Stimulated activated CD8-positive, alpha-beta memory T cell treated with anti-CD3 and anti-CD28 coated beads, Interleukin-7, amount 100 ng/mL, for 1 hour (primary cell): ENCODE measurements around the gene TUT1.

Experiments used
- DNase-seq, 2 donors: peaks; one replicate each; pipeline ENCODE4 v3.0.0-alpha.2; 2020; ENCODE audit warnings: low read depth in 2 of 2

TUT1 gene

DNA sequence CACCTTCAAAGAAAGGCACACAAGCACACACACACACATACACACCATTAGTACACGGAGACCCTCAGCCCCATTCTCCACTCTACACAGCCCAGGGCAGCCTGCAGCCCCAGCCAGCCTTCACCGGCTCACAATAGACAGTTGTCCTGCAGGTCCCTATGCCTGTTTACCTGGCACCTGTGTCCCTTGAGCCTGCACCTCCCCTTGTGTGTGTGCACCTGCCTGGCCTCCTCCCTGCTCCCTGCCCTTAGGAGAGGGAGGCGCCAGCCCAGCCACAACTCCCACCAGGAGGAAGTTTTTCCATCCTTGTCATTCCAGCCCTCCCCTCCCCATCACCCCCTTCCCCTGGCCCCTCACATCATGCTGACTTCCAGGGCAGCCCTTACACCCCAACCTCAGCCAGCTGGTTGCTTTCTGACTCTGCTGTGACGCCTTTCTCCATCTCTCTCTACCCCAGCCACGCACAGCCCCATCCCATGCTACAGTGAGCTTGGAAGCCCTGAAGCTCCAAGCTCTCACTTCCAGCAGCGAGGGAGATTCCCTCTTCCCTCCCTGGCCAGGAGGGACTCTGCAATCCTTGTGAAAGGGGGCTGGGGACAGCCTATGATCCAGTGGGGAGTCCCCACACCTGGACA, 49.1 kb downstream of the TUT1 start:
- DNase-seq: no peak

DNA sequence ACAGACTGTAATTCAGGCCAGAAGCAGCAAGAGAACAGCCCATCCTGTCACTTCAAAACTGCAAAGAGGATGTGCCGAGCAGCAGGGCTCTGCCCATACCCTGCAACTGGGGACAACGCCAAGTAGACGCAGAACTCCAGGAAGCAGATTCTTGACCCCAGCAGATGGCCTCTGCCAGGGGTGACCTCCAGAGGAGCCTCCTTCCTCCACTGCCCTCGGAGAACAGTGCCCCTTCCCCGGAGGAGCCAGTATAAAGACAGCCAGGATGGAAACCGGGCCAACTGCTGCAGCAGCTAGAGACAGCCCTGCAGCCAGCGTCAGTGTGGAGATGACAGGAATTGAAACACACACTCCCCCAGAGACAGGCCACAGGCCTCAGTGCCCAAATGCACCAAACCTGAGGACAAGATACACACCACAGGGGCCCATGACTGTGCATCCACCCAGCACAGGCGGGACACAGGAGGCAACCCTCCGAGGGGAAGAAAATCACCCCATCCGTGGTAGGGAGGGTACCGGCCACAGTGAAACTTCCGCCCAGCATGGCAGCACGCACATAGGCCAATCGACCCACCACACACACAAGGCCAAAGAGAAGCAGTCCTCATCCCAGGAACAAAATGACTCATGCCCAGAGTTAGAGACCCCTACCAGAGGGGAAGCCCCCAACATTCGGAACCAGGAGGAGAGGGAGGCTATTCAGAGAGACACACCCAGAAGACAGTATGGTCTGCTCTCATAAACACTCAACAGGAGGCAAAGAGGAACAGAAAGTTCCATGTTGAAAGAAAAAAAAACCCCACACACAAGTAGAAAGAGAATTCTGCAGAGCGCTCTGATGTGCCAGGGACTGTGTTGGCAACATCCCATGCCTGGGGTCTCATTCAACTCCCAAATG, 50.3 kb downstream of the TUT1 start:
- no peak for DNase-seq

GRCh38 chr11:62539238-62539925, 51.9 kb downstream of the TUT1 start:
- no peak for DNase-seq

DNA sequence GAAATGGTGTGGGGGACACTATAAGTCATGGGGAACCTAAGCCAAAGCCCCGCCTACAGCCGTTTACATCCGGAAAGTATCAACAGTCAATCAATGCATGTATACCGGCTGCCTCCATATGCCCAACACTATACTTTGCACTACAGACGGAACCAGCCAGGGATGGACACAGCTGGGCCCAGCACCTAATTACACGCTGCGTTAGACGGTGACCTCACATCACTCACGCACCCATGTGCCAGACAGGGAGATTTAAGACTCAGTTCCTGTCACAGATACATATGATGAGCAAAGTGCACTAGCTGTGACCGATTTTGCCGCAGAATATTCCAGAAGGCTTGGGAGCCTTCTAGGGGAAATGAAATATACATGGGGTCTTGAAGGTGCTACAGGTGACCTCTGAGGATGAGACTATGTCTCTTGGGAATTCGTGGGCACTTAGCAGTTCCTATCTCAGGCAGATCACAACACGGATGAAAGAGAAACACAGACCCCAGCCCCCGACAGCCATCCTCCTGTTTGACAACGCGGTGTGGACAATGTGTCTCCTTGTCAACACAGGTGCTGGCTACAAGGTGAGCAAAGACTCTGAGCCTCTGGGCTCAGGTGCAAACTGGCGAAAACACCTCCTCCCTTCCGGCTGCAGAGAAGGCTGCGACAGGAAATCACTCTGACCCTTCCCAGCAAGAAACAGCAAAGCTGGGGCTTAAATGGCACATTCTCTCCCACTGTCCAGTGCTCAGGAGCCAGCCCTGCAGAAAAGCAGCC, 52.7 kb downstream of the TUT1 start:
- DNase-seq: no peak

DNA sequence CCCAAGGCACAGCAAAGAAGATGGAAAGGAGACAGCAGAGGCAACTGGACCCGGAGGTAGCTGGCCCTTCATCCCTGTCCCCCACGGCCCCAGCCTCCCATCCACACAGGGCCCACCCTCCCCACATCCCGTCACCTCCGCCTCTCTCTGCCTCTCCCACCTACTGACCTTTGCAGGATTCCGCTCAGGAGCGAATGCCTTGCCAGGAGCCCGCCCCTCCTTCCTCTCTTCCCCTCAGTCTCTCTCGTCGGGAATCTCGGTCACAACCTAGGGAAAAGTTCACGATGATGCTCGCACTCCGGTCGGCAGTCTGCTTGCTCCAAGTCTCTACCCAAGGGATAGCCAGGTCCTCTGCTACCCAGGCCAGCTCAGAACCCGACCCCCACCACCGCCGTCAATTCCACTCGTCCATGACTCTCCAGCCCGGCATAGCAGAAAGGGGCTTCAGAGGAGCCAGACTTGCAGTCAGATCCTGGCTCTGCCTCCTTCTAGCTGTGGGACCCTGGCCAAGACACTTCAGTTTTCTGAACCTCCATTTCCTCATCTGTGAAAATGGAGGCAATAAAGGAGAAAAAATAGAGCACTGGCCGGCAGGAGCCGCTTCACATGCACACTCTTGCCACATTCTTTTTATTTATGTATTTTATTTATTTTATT, 54.9 kb downstream of the TUT1 start:
- no peak for DNase-seq

DNA sequence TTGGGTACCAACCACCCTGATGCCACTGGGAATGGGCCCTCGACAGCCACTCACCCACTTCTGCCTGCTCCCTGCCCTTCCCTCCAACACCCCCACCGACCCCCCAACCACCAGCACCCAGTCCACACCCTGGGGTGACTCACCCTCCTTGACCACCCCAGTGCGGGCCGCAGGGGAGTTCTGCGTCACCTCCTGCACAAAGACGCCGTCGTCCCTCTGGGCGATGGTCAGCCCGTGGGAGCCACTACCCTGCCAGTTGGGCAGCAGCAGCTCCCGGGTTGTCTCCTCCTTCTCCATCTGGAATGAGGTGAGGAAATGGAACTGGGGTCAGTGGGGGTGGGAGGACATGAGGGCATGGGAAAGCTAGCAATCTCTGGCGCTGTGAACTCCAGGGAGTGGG, 55.5 kb downstream of the TUT1 start:
- DNase-seq: no peak

DNA sequence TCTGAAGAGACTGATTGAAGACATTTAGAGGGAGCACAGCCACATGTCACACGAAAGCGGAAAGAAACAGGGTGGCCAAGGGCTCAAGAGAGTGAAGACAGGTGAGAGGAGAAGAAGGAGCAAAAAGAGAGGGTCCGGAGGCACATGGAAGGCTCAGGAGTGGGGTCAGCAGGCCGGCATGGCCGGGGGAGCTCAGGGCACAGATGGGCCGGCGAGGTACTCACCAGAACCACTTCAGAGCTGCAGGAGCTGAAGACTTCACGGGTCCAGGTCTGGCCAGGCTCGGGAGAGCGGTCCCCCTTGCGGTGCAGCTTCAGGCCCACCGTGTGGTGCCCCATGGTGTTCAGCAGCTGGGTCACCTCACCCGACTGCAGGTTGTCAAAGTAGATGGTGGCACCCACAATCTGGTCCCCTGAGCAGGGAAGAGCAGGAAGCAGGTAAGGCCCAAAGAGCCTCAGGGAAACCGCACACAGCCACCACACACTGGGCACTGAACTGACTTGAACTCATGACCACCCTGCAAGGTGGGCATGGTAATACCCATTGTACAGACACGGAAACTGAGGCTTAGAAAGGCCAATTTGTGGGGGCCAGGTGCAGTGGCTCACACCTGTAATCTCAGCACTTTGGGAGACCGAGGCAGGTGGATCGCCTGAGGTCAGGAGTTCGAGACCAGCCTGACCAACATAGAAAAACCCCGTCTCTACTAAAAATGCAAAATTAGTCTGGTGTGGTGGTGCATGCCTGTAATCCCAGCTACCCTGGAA, 56.4 kb downstream of the TUT1 start:
- no peak for DNase-seq

DNA sequence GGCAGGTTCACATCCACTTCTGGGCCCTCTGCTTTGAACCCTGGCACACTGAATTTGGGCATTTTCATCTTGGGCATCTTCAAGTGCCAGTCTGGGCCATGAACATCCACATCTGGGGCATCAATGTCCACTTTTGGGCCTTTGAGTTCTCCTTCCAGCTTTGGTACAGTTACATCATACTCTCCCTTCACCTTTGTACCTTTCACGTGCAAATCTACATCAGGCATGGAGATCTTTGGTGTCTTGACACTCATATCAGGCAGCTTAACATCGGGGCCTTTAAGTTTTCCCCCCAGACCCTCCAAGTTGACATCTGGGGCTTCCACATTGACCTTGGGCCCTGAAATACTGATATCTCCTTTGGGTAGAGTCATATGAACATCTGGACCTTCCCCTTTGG, 59.2 kb downstream of the TUT1 start:
- no peak for DNase-seq
